KMS-11 (cell line): ENCODE data around the gene IL1RAPL2.
A peak's percentile ranks its signal among the peaks of the same experiment; 100 is the strongest.

Experiments used
- H2AFZ ChIP-seq: fragments of 200-600 bp; sonication (generic); 2 replicates; pipeline ENCODE4 v1.6.1; 2016; ENCODE audit warnings: antibody characterized with exemption, mixed run types, low read depth
- H3K27ac ChIP-seq: fragments of 200-600 bp; sonication (generic); 2 replicates; pipeline ENCODE4 v1.6.1; 2016; ENCODE audit warnings: mild to moderate bottlenecking, mixed run types
- H3K27me3 ChIP-seq: fragments of 200-600 bp; sonication (generic); 2 replicates; pipeline ENCODE4 v1.6.1; 2017; ENCODE audit warnings: mild to moderate bottlenecking, low read depth, mixed run types, moderate library complexity; ENCODE audit not compliant: insufficient read depth
- H3K36me3 ChIP-seq: fragments of 200-600 bp; sonication (generic); 2 replicates; pipeline ENCODE4 v1.6.1; 2017; ENCODE audit warnings: mild to moderate bottlenecking, mixed run types; ENCODE audit not compliant: insufficient read depth
- H3K4me1 ChIP-seq: fragments of 200-600 bp; sonication (generic); 2 replicates; pipeline ENCODE4 v1.6.1; 2016; ENCODE audit warnings: mild to moderate bottlenecking, low read depth, mixed run types; ENCODE audit not compliant: poor library complexity, severe bottlenecking
- H3K4me2 ChIP-seq: fragments of 200-600 bp; sonication (generic); 2 replicates; pipeline ENCODE4 v1.7.0; 2016; ENCODE audit warnings: mild to moderate bottlenecking, mixed run types
- H3K4me3 ChIP-seq: fragments of 200-600 bp; sonication (generic); IDR thresholded peaks from 2 replicates; pipeline ENCODE4 v1.6.1; 2017; ENCODE audit warnings: low read depth, low read length, mixed read lengths; ENCODE audit not compliant: insufficient read depth
- H3K79me2 ChIP-seq: fragments of 200-600 bp; sonication (generic); 2 replicates; pipeline ENCODE4 v1.6.1; 2016; ENCODE audit warnings: low read depth, mixed run types; ENCODE audit not compliant: insufficient read depth
- H3K9ac ChIP-seq: fragments of 200-600 bp; sonication (generic); 2 replicates; pipeline ENCODE4 v1.6.1; 2016; ENCODE audit warnings: mild to moderate bottlenecking, mixed run types
- H4K20me1 ChIP-seq: fragments of 200-600 bp; sonication (generic); 2 replicates; pipeline ENCODE4 v1.6.1; 2016; ENCODE audit warnings: mild to moderate bottlenecking, mixed run types; ENCODE audit not compliant: insufficient read depth
- TF ChIP-seq, protein P1 (sequence below): fragments of 200-600 bp; sonication (generic); conservative IDR thresholded peaks from 2 replicates; pipeline ENCODE4 v1.6.1; 2017; ENCODE audit warnings: low read depth, mild to moderate bottlenecking, antibody characterized with exemption, low read length, moderate library complexity, mixed read lengths

Gene IL1RAPL2

DNA sequence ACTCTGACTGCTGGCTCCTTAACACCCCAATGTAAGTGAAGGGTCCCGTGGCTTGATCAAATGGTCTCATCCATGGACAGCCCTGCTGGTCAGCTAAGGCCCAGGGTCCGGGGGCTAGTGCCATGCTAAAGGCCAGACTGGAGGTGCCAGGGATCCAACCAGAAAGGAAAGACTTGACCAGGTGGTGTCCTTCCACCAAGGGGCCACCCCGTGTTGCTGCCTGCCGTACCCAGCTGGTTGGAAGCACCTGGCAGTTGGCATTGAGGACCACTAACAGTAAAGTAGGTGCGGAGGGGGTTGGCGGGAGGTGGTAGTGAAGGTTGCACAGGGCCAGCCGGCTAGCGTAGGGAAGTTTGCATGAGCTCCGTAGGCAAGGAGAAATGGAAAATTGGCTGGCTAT is 1.7 kb upstream of the IL1RAPL2 start:
- H3K79me2 ChIP-seq, result no peaks in the 10 kb centered on the region
- H3K27me3 ChIP-seq, result no peaks in the 10 kb centered on the region
- H4K20me1 ChIP-seq, result no peaks in the 10 kb centered on the region
- no peak overlapping the region for H3K4me2 ChIP-seq
- TF ChIP-seq, protein P1, sequence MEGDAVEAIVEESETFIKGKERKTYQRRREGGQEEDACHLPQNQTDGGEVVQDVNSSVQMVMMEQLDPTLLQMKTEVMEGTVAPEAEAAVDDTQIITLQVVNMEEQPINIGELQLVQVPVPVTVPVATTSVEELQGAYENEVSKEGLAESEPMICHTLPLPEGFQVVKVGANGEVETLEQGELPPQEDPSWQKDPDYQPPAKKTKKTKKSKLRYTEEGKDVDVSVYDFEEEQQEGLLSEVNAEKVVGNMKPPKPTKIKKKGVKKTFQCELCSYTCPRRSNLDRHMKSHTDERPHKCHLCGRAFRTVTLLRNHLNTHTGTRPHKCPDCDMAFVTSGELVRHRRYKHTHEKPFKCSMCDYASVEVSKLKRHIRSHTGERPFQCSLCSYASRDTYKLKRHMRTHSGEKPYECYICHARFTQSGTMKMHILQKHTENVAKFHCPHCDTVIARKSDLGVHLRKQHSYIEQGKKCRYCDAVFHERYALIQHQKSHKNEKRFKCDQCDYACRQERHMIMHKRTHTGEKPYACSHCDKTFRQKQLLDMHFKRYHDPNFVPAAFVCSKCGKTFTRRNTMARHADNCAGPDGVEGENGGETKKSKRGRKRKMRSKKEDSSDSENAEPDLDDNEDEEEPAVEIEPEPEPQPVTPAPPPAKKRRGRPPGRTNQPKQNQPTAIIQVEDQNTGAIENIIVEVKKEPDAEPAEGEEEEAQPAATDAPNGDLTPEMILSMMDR, result no peak
- H2AFZ ChIP-seq, result no peak overlapping the region
- no peaks in the 10 kb centered on the region for H3K36me3 ChIP-seq
- H3K9ac ChIP-seq, result no peak overlapping the region
- H3K27ac ChIP-seq, result no peak overlapping the region
- no peak overlapping the region for H3K4me3 ChIP-seq
- no peaks in the 10 kb centered on the region for H3K4me1 ChIP-seq

DNA sequence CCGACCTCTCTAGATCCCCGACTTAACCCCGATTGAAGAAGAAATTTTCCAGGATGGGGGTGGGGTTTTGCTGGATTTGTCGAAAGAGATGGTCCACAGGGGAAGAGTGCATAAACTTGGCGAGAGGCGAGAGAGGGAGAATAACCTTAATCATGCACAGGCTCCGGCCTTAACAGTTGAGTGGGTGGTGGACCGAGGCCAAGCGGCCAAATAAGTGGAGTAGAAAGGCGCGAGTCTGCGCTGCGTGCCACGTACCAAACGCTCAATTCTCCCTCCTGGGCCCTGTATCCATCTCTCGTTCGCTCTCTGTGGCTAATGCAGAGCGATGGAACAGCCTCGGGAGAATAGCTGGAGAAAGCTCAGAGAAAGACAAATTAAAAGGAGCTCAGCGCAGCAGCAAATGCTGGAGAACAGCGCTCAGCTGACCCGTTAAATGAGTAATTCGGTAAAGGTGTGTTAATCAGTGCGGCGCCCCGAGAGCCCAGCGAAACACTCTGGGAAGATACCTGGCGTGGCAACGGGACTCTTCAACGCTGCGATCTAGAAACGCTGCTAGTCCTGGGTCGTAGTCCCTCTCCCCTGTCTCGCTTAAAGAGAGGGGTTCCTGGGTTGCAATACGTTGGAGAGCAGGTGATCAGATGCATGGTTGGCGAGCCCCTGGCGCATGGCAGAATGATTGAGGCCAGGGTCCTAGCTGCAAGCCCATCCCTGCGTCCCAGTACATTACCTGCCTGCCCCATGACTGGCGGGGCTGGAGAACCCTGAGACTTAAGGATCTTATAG is 887 bp upstream of the IL1RAPL2 start:
- TF ChIP-seq, protein P1, result no peak
- Histone ChIP-seq H3K9ac (no peak overlapping the region), H3K4me2 (no peak overlapping the region), H3K27ac (no peak overlapping the region), H2AFZ (peak overlapping the region; percentile 57; the same call in 1 of the 2 replicates), H3K36me3 (no peaks in the 10 kb centered on the region), H3K27me3 (no peaks in the 10 kb centered on the region), H4K20me1 (no peaks in the 10 kb centered on the region), H3K79me2 (no peaks in the 10 kb centered on the region), H3K4me1 (no peaks in the 10 kb centered on the region), H3K4me3 (no peak overlapping the region)

DNA sequence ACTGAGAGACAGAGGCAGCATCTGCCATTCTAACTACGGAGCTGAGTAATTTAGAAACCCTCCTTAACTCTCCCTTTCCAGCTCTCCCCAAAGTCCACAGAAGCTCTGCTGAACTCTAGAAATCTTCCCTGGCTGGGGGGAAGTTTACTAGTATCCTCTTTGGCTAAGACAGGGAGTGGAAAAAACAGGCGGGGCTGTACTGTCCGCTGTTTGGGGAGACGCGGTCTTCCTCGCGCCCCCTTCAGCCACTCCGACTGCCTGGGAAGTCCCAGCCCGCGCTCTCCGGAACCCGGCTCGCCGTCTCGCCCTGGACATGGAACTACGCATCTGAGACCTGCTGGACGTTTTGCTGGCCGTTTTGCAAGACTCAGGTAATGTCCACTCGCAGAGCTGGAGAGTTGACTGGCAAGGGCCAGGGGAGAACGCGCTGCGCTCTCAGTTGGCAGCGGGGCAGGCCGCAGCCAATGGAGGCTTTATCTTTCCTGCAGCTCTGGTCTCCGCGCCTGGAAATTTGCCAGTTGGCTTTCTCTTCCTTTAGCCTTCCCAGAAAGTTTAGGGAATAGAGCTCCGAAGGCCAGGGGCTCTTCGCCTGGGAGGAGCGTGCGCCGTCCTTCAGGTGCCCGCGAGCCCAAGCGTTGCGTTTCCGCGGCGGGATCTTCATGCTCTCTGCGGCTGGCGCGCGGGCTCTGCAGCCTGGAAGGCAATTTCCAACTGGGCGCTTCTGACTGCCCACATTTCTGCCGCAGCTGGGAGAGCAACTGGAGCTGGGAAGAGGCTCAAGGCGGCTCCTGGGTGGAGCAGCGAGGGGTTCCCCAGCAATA is 892 bp downstream of the IL1RAPL2 start:
- TF ChIP-seq, protein P1, result no peak
- no peaks in the 10 kb centered on the region for H3K79me2 ChIP-seq
- H3K36me3 ChIP-seq, result no peaks in the 10 kb centered on the region
- no peaks in the 10 kb centered on the region for H4K20me1 ChIP-seq
- H3K4me3 ChIP-seq, result no peak overlapping the region
- H3K9ac ChIP-seq, result no peak overlapping the region
- H3K27ac ChIP-seq, result no peak overlapping the region
- H3K27me3 ChIP-seq, result no peaks in the 10 kb centered on the region
- H3K4me2 ChIP-seq, result no peak overlapping the region
- H3K4me1 ChIP-seq, result no peaks in the 10 kb centered on the region
- H2AFZ ChIP-seq, result no peak overlapping the region

DNA sequence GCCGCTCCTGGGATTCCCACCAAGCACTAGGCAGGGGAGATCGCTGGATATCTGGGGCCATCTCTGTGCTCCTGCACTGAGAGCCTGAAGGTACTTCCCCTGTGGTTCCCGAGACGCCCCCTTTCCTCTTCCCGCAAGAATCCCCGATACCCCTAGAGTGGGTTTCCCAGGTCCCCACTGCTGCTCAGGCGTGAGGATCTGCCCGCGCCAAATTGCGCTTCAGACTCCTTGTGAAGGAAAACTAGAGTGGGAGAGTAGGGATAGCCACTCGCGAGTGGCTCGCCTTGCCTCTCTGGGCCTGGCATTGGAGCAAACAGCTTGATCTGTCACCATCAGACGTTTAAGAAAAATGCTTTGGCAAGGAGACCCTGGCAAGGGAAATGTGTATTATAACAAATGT is 1.5 kb downstream of the IL1RAPL2 start:
- no peak overlapping the region for H3K4me2 ChIP-seq

More for the DNA sequence above, 1.5 kb downstream of the IL1RAPL2 start:
- no peaks in the 10 kb centered on the region for H3K36me3 ChIP-seq
- no peaks in the 10 kb centered on the region for H3K4me1 ChIP-seq
- H3K9ac ChIP-seq, result no peak overlapping the region
- H3K27ac ChIP-seq, result no peak overlapping the region
- TF ChIP-seq, protein P1, result no peak
- no peak overlapping the region for H3K4me3 ChIP-seq
- no peak overlapping the region for H2AFZ ChIP-seq
- H4K20me1 ChIP-seq, result no peaks in the 10 kb centered on the region
- H3K79me2 ChIP-seq, result no peaks in the 10 kb centered on the region
- no peaks in the 10 kb centered on the region for H3K27me3 ChIP-seq
